GM15510 (cell line): ENCODE results near the gene ARAP3.

ENCODE experiments used
- POLR2A ChIP-seq: IDR thresholded peaks from 3 replicates; pipeline ENCODE4 v1.6.1; 2011; ENCODE audit warnings: borderline replicate concordance; ENCODE audit not compliant: insufficient read length; ENCODE audit errors: extremely low read depth

ARAP3 gene

GRCh38 chr5:141641634-141642267, 40.3 kb downstream of the ARAP3 start:
- TF ChIP-seq POLR2A, result no peak

GRCh38 chr5:141640698-141641097, 41.3 kb downstream of the ARAP3 start:
- no peak for TF ChIP-seq POLR2A

DNA sequence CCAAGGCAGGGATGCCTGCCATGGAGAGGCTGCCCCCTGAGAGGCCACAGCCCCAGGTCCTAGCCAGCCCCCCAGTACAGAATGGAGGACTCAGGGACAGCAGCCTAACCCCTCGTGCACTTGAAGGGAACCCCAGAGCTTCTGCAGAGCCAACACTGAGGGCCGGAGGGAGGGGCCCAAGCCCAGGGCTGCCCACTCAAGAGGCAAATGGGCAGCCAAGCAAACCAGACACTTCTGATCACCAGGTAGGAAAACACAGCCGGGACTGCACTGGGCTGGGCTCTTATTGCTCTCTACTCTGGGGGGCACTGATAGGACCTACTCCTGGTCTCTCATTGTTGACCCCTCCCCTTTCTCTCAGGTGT, 42.0 kb downstream of the ARAP3 start:
- TF ChIP-seq POLR2A, result no peak

DNA sequence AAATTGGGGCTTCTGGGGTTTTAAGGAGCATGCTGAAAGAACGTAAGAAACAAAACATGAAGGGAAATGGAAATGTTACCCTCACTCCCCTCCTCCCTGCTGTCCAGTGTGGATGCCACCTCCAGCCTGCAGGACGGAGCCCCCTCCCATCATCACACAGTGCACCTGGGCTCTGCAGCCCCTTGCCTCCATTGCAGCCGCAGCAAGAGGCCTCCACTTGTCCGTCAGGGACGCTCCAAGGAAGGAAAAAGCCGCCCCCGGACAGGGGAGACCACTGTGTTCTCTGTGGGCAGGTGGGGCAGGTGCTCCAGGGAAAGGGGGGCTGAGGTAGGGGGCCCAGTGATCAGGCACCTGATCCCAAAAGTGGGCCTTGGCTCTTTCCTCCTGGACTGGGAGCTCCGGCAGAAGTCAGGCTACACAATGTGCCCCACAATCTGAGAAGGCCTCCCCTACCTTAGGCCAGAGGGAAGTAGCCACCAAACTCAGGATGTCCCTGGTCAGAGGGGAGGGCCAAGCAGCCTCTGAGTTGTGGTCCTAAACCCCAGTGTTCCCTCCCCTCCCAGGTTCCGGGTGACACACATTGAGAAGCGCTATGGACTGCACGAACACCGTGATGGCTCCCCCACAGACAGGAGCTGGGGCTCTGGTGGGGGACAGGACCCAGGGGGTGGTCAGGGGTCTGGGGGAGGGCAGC, 42.5 kb downstream of the ARAP3 start:
- TF ChIP-seq POLR2A, result no peak

DNA sequence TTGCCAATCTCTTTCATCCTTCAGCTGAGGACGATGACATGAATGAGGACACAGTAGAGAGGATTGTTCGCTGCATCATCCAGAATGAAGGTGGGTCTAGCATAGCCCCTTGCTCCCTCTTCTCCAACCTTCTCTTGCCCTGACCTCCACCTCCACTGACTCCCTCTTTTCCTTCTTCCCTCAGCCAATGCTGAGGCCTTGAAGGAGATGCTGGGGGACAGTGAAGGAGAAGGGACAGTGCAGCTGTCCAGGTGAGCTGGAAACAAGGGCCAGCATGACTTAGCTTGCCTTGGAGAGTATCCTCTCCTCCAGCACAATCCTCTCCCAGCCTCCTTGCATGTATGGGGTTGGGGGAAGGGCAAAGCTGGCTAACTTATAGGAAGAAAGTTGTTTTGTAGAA, 43.3 kb downstream of the ARAP3 start:
- no peak for TF ChIP-seq POLR2A

- TF ChIP-seq POLR2A, result no peak
Observed at GRCh38 chr5:141637767-141638419, 44.1 kb downstream of the ARAP3 start.

DNA sequence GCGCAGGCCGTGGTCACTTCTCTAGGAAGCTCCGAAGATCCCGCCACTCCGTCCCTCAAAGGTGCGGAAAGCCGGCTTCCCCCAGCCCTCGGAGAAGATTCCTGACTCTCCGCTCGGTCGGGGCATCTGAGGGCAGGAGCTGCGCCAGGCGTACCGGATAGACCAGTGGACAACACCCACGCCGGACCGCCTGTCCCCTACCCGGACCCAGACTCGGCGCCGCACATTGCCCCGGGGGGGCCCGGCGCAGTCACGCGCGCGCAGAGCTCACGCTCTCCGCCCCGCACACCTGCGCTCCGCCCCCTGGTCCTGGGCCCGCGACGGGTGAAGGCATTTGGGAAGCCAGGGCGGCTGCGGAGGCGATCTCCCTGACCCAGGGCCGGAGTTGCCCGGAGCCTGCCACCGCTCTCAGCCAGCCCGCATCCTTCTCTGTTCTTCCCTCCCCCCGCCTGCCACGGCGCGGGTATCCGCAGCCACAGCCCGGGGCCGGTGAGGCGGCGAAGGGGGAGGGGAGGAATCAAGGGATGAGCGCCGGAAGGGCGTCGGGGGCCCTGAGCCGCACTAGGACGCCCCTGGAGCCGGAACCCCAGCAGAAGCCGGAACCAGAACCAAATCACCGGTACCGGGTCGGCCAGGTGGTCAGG, 44.8 kb downstream of the ARAP3 start:
- peak; percentile 9 for TF ChIP-seq POLR2A

DNA sequence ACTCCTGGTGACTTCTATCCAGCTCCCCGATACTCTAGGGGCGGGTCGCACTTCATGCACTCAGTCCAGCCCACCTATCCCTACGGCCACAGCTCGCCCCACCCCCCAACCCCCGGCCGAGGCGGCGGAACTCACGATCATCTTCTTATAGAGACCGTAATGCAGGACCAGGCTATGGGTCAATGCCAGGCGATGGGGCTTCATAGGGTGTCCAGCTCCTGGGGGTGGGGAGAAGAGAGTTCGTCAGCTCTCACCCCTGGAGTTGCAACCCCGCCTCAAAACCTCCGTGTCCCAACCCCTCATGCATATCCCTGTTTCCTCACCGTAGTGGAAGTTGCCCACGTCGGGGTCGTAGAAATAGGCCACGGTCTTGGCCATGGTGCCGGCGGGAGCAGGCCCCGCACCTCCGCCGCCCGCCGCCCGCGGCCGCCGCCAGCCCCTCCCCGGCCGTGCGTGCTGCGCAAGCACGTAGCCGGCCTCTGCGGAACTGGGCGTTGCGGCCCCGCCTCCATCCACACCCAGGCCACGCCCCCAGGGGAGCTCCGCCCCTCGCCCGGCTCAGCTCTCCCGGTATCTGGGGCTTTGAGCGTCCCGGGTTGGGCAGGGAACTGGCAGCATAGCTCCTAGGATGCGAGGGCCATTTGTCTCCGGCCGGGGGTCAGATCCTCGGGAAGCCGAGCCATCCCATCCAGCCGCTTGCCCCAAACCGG, 45.5 kb downstream of the ARAP3 start, which contains the start of the genes HDAC3 and RELL2:
Gene HDAC3, minus strand, starts transcription at position 437 of the 710 bp plus-strand sequence. Its CDS starts 59 bp downstream, at position 378.
Gene RELL2, plus strand, starts transcription at position 585 of the 710 bp plus-strand sequence. CDS start 1,229 bp downstream, outside the sequence.
- peak; percentile 90 for TF ChIP-seq POLR2A

GRCh38 chr5:141636106-141636412, 46.0 kb downstream of the ARAP3 start:
- TF ChIP-seq POLR2A, result no peak

- no peak for TF ChIP-seq POLR2A
Observed at GRCh38 chr5:141635646-141636045, 46.4 kb downstream of the ARAP3 start.

DNA sequence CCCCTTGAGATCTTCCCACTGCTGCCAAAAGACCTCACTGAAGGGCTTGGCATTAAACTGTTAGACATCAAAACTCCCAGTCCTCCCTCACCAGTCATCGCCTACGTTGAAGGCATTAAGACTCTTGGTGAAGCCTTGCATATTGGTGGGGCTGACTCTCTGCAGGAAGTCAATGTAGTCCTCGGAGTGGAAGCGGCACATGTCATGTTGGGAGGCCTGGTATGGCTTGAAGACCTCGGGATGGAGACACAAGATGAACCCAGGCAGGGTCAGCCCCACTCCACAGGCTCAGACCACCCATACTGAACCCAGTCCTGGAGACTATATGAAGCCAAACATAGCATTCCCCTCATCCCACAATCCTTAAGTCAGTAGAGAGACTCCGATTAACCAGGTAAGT, 47.3 kb downstream of the ARAP3 start:
- TF ChIP-seq POLR2A, result no peak

DNA sequence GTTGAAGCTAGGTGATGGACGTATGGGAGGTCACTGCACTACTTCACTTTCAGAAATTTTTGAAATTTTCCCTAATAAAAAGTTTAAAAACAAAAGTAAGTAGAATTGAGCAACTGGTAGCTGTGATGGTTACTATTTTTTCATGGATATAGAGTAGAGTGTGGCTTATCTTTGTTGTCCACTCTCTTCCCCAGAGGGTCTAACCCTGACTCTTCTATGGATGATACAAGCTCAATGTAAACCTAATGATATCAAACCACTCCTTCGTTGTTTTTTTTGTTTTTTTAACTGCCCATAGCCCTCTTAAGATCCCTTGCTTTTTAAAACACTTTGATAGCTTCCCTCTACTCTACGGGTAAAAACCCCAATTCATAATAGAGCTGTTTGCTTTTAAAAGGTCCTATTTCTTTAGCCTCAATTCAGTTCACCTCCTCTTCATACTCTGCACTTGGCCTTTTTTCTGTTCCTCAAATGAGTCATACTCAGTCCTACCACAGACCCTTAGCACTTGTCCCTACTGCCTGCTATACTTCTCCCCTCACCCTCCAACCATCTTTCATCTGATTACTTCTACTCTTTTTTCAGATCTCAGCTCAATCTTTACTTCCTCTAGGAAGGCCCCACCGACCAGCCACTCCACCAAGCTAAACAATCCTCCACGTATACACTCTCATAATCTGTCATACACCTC, 48.0 kb downstream of the ARAP3 start:
- TF ChIP-seq POLR2A, result no peak

GRCh38 chr5:141632650-141633049, 49.4 kb downstream of the ARAP3 start:
- TF ChIP-seq POLR2A, result no peak

GRCh38 chr5:141630570-141631140, 51.4 kb downstream of the ARAP3 start:
- TF ChIP-seq POLR2A, result no peak

GRCh38 chr5:141628175-141628788, 53.7 kb downstream of the ARAP3 start:
- no peak for TF ChIP-seq POLR2A
